Liver (tissue), 9 donors: ENCODE data around the gene LSAMP. TPM values are rescaled to one million over a fixed set of nuclear protein-coding genes. Genes with fewer than 3 reads are reported as not detected.

Experiments used
- DNase-seq: peaks from one replicate; pipeline ENCODE4 v3.0.0-alpha.2; 2017; ENCODE audit warnings: low spot score
- H3K27ac ChIP-seq, 2 donors: one replicate each; pipeline ENCODE4 v1.7.0; 2013; ENCODE audit warnings: inconsistent platforms in 2 of 2, low read length in 2 of 2, control low read depth in 1 of 2, low read depth in 1 of 2, mild to moderate bottlenecking in 1 of 2
- H3K27me3 ChIP-seq, 4 donors: one replicate each; pipeline versions ENCODE4 v1.6.1 to v1.7.0; 2013; ENCODE audit warnings: low read length in 3 of 4, inconsistent platforms in 1 of 4, mild to moderate bottlenecking in 1 of 4, moderate library complexity in 1 of 4; ENCODE audit not compliant: control insufficient read depth in 4 of 4, insufficient read depth in 4 of 4
- H3K36me3 ChIP-seq, 4 donors: one replicate each; pipeline versions ENCODE4 v1.6.1 to v1.7.0; 2013; ENCODE audit warnings: low read length in 3 of 4, mild to moderate bottlenecking in 3 of 4, low read depth in 1 of 4, moderate library complexity in 1 of 4; ENCODE audit not compliant: control insufficient read depth in 4 of 4, insufficient read depth in 3 of 4
- H3K4me1 ChIP-seq, 4 donors: one replicate each; pipeline versions ENCODE4 v1.6.1 to v1.7.0; 2013; ENCODE audit warnings: low read length in 3 of 4, mild to moderate bottlenecking in 3 of 4, moderate library complexity in 1 of 4; ENCODE audit not compliant: control insufficient read depth in 4 of 4, insufficient read depth in 4 of 4
- H3K4me3 ChIP-seq, 3 donors: one replicate each; pipeline versions ENCODE4 v1.6.1 to v1.7.0; 2013; ENCODE audit warnings: low read length in 3 of 3, control low read depth in 1 of 3, low read depth in 1 of 3, mild to moderate bottlenecking in 1 of 3
- H3K9ac ChIP-seq, 2 donors: one replicate each; pipeline ENCODE4 v1.7.0; 2013; ENCODE audit warnings: low read length in 2 of 2, mild to moderate bottlenecking in 2 of 2, moderate library complexity in 2 of 2, control low read depth in 1 of 2, low read depth in 1 of 2
- H3K9me3 ChIP-seq, 4 donors: one replicate each; pipeline versions ENCODE4 v1.6.1 to v1.7.0; 2013; ENCODE audit warnings: low read length in 3 of 4; ENCODE audit not compliant: control insufficient read depth in 4 of 4
- CTCF ChIP-seq: fragments of 150-350 bp; IDR thresholded peaks from 2 replicates; pipeline ENCODE4 v1.5.1; 2017; ENCODE audit warnings: improper control_type of control experiment, low read depth, low read length; ENCODE audit not compliant: missing input control
- FOXA1 ChIP-seq: IDR thresholded peaks from 2 replicates; pipeline ENCODE4 v1.6.1; 2016; ENCODE audit warnings: antibody characterized with exemption
- FOXA2 ChIP-seq: IDR thresholded peaks from 2 replicates; pipeline ENCODE4 v1.6.1; 2016; ENCODE audit warnings: antibody characterized with exemption
- GABPA ChIP-seq, 2 donors: IDR thresholded peaks in 1 of 2; conservative IDR thresholded peaks in 1 of 2; 2 replicates each; pipeline ENCODE4 v1.6.1; 2016; ENCODE audit warnings: antibody characterized with exemption in 2 of 2, mild to moderate bottlenecking in 1 of 2, moderate library complexity in 1 of 2
- HNF4A ChIP-seq, 2 donors: conservative IDR thresholded peaks; 2 replicates each; pipeline ENCODE4 v1.6.1; 2016; ENCODE audit warnings: antibody characterized with exemption in 2 of 2, mild to moderate bottlenecking in 2 of 2
- JUND ChIP-seq, 2 donors: IDR thresholded peaks; 2 replicates each; pipeline ENCODE4 v1.6.1; 2016; ENCODE audit warnings: antibody characterized with exemption in 2 of 2
- NR2F2 ChIP-seq: IDR thresholded peaks from 2 replicates; pipeline ENCODE4 v1.6.1; 2016; ENCODE audit warnings: antibody characterized with exemption
- REST ChIP-seq: IDR thresholded peaks from 2 replicates; pipeline ENCODE4 v1.6.1; 2016; ENCODE audit warnings: antibody characterized with exemption, mild to moderate bottlenecking
- SP1 ChIP-seq: IDR thresholded peaks from 2 replicates; pipeline ENCODE4 v1.6.1; 2018; ENCODE audit warnings: antibody characterized with exemption, mild to moderate bottlenecking
- TAF1 ChIP-seq: conservative IDR thresholded peaks from 2 replicates; pipeline ENCODE4 v1.6.1; 2016; ENCODE audit warnings: antibody characterized with exemption, mild to moderate bottlenecking
- ZBTB33 ChIP-seq: IDR thresholded peaks from 2 replicates; pipeline ENCODE4 v1.6.1; 2016; ENCODE audit warnings: antibody characterized with exemption
- WGBS: extraction: QIAGEN DNeasy Blood & Tissue Kit; methylation state at CpG from one replicate; pipeline ENCODE4 v1.1.7; 2013; 5-methylcytosine and 5-hydroxymethylcytosine counted together
- polyA plus RNA-seq, 2 donors: library from polyadenylated mRNA; stranded (reverse) in 1 of 2; unstranded in 1 of 2; fragments of 200-250 nt in 1 of 2; fragments of >200 nt in 1 of 2; fragmentation: Nextera tagmentation in 1 of 2; extraction: Ambion mirVana in 1 of 2; gene quantifications; one replicate each; pipeline versions ENCODE4 v1.2.1 to v1.2.3, GENCODE V29; 2013 to 2015
- total RNA-seq, 2 donors: library from RNA; depleted of rRNA; stranded (reverse); fragments of >200 nt; gene quantifications; one replicate each; pipeline ENCODE4 v1.2.3, GENCODE V29; 2014
- donor health status: healthy.
- donor health status: healthy.
- donor health status: healthy.
- donor health status: healthy.
- donor health status: healthy.

LSAMP gene
- total and polyA plus RNA-seq, 4 donors, result 0.01 to 0.17 (median 0.06) TPM

- 66% methylated on average over 4 of the region's 4 CpGs for WGBS
- no peak for TF ChIP-seq GABPA (IDR thresholded peaks at IDR 0.05 in 1 of 2, conservative IDR thresholded peaks at IDR 0.05 in 1 of 2)
- Histone ChIP-seq H3K9me3 (no peaks in the 10 kb centered on the region), H3K9ac (no peak overlapping the region), H3K4me3 (no peak overlapping the region), H3K36me3 (no peaks in the 10 kb centered on the region), H3K27ac (no peak overlapping the region), H3K27me3 (no peaks in the 10 kb centered on the region), H3K4me1 (no peaks in the 10 kb centered on the region)
- DNase-seq, result no peak
Observed at GRCh38 chr3:116051040-116051439, 394.2 kb downstream of the LSAMP start.

DNA sequence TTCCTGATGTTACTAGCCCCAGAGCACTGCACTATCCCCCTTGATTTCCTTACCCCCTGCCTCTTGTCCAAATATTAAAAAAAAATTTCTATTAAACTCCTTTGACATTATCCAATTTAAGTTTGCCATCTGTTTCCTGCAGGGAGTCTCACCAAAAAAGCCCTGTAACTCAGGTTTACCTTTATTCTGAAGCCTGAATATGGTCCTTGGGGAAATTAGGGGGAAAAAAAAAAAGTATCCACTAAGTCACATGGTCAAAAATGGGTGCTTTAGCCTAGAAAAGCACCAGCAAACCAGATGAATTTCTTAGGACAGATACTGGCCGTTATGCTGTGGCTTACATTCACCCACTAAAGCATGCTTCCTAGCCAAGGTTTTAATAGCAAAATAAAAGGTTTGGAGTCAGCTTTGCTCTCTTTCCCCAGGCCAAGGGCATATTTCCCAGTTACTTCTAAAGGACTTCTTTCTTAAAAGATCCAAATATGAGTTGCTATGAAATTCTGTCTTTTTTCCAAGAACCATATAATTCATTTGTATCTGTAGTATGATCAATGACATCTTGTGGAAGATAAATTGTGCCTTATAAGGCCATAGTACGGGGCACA lies 394.9 kb downstream of the LSAMP start:
- no peaks in the 10 kb centered on the region for H3K4me1 ChIP-seq
- no peak overlapping the region for H3K9ac ChIP-seq
- H3K9me3 ChIP-seq, result no peaks in the 10 kb centered on the region
- H3K4me3 ChIP-seq, result no peak overlapping the region
- H3K36me3 ChIP-seq, result no peaks in the 10 kb centered on the region
- DNase-seq, result no peak
- H3K27ac ChIP-seq, result no peak overlapping the region
- TF ChIP-seq JUND (IDR thresholded peaks at IDR 0.05), result no peak
- TF ChIP-seq HNF4A (conservative IDR thresholded peaks at IDR 0.05), result no peak
- no peak for TF ChIP-seq REST
- TF ChIP-seq FOXA1, result no peak
- TF ChIP-seq NR2F2, result no peak
- TF ChIP-seq CTCF, result no peak
- TF ChIP-seq ZBTB33, result no peak
- 58% methylated on average over 2 of the region's 2 CpGs for WGBS
- no peaks in the 10 kb centered on the region for H3K27me3 ChIP-seq

GRCh38 chr3:116048991-116049390 lies 396.3 kb downstream of the LSAMP start:
- H3K36me3 ChIP-seq, result no peaks in the 10 kb centered on the region
- no peak overlapping the region for H3K27ac ChIP-seq
- H3K4me3 ChIP-seq, result no peak overlapping the region
- H3K9ac ChIP-seq, result no peak overlapping the region
- no peaks in the 10 kb centered on the region for H3K9me3 ChIP-seq
- H3K4me1 ChIP-seq, result no peaks in the 10 kb centered on the region
- DNase-seq, result no peak
- TF ChIP-seq NR2F2, result no peak
- no peak for TF ChIP-seq JUND (IDR thresholded peaks at IDR 0.05)
- TF ChIP-seq FOXA2, result no peak
- TF ChIP-seq TAF1, result no peak
- no peak for TF ChIP-seq SP1
- peaks cover 0 to 3% (median 0%) of the 10 kb centered on the region in 4 donors for H3K27me3 ChIP-seq
